Left ventricle myocardium superior (tissue), 1 donor: ENCODE results near the gene GMDS. TPM values are rescaled to one million over a fixed set of nuclear protein-coding genes. Genes with fewer than 3 reads are reported as not detected.

Experiments
- ATAC-seq: fragments of 200-7000 bp; cut with Tn5 transposase; one replicate; pipeline ENCODE4 v1.9.1; 2020; ENCODE audit warnings: mild to moderate bottlenecking, moderate library complexity
- DNase-seq: peaks from one replicate; pipeline ENCODE4 v3.0.0-alpha.2; 2020
- intact Hi-C: fragments of 100-400 bp; cut with micrococcal nuclease; formaldehyde crosslinking; loops from one replicate; pipeline ENCODE4 v1.11.0; 2022
- total RNA-seq: library from RNA; stranded (reverse); fragmentation: NEBNext Ultra II Directional; extraction: Animal tissue kit (Norgen Biotek cat#: 25700); gene quantifications from one replicate; pipeline ENCODE4 v1.2.1, GENCODE V29; 2021
- donor health status: DM: no; HTN: yes; CAD: no; lungs with severe emphysema.

GMDS gene
- total RNA-seq, 1 donor from 2014 or later: 6.4 TPM

DNA sequence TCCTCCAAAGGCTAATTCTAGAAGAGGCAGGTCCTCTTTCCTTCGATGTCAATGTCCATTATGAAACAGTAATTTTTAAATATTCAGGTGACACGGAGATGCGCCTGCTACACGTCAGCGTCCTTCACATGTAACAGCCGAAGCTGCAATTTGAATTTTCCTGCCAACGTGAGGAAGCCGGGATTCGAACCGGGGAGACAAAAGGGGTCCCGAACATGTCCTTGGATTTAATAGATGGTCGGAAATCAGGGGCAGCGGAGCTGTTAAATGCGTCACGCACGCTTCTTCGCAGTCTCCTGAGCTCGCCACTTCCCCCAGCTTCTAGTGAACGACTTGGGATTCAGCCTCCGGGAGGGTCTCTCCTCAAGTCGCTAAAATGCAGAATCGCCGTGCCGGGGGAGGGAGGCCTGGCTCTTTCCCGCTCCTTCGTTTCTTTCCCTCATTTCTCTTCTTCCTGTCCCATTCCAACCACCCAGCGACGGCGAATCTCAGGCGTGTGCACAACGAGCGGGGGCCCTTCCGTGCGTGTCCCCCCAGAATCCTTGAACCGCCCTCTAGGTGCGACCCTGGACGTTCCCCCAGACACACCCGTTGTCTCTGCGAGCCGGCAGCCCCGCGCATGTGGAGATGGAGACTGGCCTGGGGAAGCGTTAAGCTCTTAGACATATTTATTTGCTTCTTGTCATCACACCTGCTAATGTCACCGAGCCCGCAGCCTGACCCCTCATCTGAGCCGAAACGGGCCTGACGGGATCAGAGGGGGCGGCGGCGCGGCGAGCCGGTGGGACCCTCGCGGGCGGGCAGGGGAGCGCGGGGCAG, 637.0 kb downstream of the GMDS start:
- no peak for DNase-seq
- intact Hi-C loops: no loop called here
- ATAC-seq: no peak

DNA sequence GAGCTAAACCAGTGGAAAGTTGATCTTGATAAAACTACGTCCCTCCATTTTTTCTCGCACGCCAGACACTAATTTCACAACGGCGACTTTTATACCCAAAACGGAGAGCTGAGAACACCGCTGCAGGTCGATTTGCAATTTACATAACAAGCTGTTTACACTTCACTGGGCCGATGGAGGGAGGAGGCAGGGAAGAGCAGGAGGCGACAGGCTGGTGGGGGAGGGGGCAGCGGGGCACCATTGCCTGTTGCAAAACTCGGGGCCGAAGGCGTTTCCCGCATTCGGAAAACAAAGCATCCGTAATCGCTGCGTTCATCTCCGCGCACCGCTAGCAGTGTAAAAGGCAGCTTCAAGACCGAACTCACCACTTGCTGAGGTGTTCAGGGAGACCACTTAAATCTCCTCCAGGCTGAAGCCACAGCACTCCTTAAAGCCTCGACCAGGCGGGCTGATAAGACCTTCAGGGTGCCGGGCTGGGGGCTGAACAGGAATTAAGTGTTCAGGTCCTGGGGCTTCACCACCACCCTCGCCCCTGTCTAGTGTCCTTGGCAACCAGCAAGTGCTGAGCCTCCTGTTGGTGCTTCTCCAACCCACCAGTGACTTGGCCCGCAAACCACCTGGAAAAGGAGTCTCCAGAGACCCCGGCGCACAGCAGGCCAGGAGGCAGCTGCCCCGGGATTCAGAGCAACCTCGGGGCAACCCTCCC, 637.7 kb downstream of the GMDS start:
- ATAC-seq: no peak
- DNase-seq: no peak
- intact Hi-C loops: no loop called here

DNA sequence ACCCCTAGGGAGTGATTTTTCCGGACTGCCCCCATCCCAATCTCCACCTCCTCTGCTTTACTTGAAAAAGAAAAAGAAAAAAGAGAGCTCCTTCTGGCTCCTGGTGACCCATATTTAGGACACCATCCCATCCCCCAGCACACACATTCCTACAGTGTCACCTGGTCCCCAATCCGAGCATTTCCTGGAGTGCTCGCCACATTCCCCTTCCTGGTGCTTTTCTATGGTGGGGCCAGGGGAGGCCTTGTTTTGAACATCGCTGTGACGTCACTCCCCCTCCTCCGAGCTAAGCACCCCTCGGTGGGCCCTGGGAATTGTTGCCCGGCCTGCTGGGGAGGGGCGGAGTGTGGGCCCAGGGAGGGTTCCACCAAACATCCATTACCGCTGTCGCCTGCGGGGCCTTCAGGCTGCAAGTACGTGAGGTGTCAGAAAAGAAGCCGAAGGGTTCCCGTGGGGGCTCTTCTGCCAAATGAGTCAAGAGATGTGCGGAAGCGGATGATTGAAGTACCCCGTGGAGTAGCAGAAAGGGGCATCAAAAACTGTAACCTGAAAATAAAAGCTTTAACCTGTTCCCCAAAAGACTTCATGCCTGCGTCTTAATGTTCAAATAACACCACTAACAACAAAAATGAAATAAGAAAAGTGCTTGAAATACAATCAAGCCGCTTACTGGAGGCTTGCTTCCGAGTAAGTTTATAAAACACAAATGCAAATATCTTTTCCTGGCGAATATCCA, 638.5 kb downstream of the GMDS start:
- ATAC-seq (no peak), DNase-seq (no peak)
- intact Hi-C loops: no loop called here

DNA sequence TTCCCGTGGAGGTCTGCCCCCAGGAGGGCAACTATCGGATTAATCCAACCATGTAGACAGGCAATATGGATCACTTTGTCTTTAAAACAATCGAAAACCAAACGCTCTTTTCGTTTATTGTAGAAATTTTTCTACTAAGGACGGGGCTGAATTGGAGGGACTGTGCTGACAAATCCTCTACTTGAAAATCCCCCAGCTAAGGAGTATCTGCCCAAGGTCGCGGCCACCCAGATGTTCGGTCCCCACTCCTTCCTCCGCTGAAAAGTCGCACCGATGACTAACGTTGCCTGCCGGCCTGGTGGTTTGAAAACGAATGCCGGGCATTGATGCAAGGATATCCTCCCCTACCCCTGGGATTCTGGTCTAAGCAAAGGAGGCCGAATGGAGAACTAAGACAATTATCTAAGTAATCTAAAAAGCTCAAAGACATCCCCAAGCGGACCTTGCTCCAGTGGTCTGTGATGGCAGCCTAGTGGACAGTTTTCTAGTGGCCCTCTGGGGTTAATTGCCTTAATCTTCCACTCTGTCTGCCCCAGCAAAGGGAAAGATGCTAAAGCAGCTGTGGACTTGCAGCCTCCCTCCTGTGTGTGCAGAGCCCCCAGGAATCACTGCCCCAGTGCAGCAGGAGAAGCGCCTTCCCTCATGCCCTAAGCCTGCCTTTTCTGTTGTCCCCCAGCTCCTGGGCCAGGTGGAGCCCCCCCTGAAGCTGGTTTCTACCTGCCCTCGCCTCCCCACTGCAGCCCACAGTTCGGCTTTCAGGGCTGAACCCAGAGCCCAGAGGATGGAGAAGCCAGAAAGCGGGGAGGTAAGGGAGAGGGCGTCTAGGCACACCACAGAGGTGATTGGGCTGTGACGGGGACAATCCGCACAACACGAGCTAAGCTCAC, 639.3 kb downstream of the GMDS start:
- no peak for ATAC-seq
- no peak for DNase-seq
- intact Hi-C loops: no loop called here

DNA sequence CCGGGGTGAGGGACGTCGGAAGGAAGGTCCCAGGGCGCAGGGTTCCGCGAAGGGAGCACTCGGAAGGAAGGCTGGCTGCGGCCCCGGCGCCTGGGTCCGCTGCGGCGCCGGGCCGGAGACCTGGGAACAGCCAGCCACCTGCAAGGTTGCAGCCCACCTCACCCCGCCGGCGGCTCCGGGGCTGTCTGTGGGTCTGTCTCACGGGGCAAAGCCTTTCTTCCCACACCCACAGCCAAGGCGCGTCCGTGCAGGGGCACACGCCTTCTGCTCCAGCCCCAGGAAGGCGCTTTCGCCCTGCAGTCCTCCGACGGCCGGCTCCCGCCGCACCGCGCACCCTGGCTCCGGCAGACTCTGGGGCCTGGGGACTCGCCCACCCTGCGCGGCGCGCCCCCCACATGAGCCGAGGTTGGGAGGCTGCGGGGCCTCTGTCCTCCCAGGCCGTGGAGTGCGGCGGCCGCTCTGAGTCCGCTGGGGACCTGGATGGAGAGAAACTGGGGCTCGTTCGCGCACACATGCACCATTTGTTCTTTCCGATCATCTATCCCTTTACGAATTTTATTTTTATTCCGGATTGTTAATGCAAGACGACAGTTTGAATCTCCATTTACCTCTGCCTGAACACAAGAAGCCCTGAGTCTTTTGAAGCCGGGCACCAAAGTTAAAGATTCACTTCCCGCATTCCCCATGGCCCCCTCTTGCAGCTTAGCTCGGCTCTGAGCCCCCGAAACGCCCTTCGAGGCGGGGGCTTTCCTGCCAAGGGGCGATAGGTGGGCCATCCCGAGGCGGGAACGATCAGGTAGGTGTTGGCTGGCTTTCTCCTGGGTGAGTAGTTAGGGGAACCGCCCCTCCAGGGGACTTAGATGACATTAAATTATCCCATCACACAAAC, 640.2 kb downstream of the GMDS start:
- no peak for DNase-seq
- ATAC-seq: no peak
- intact Hi-C loops: no loop called here

DNA sequence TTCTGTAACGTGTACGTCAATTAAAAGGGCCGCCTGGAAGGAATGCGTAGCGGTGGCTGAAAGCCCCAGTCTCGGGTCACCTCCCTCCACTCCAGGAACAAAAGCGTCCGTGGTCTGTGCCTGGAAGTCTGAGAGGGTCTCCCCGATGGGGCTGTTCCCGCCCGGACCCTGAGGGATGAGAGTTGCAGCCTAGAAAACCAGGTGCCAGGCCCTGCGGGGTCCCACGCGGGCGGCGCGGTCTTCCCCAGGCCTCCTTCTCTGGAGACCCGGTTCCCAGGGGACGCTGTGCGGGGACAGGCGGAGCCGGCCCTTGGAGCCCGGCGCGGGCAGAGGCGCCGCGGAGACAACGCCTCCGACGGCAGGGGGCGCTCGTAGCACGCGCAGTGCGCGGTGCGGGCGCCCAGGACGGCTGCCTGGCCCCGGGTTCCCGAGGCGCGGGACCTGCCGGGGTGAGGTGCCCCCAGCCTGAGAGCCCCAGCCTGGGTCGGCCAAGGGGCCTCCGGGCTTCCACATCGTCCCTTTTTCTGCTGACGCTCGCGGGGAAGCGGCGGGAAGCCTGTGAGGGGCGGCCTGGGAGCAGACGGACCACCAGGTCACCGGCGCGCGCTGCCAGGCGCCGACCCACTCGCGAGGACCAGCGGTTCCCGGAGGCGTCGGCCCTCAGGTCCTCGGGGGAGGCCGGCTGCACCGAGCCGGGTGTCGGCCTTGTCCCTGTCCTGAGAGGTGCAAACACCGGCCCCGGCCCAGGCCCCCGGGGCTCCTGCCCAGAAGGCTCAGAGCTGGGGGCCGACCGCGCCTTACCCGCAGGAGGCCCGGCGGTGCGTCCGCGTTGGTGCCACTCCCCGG, 641.0 kb downstream of the GMDS start:
- DNase-seq: peak; percentile 85
- ATAC-seq: peak; percentile 97
- intact Hi-C loops: loop anchor here (5.0 kb wide), 1 partner anchor 593 kb away; no protein-coding TSS in a partner anchor

DNA sequence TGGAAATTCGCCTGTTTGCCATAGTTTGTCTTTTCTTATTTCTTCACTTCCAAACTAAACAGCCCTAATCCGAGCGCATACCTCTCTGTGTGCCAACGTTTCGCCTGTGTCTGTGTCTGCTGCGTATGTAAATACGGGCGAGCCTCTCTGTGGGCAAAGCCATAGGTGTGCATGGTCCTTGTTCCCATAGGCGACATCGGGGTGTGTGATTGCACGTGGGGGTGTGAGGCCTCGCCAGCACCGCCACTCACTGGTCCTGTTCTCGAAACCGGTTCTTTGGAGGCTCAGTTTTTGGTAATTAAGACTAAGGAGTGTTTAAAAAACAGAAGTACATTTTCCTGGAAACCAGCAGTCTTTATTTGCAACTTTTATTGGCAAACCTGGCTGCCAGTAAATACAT, 641.7 kb downstream of the GMDS start:
- no peak for ATAC-seq
- DNase-seq: no peak
- intact Hi-C loops: loop anchor here (5.0 kb wide), 1 partner anchor 594 kb away; no protein-coding TSS in a partner anchor

DNA sequence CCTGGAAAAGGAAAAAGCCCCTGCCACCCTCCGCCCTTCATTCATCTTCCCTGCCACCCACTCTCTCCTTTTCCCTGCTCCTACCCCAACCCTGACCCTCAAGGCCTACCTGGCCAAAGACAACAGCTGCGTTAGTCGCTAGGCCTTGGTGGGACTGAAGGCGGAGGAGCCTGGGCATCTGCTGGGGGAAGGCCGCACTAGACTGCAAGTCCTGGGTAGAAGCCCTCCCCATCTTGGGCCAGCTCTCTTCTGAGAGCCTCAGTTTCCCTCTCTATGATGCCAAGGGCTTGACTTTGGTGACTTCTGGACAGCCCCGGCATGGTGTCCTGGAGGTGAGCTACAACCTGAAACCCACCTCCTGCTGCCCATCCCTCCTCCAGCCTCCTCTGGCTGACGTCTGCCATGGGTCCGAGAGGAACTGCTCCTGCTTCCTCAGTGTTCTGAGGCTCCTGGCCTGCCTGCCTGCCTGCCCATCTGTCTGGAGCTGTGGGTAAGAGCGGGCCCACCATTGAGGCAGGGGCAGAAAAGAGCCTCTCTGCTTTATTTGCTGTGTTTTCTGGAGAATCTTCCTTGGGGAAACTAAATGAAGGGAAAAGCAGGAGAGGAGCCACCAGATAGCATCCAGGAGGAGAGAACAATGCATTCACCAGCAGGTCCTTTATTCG, 643.2 kb downstream of the GMDS start:
- no peak for DNase-seq
- intact Hi-C loops: loop anchor here (5.0 kb wide), 1 partner anchor 595 kb away; no protein-coding TSS in a partner anchor
- no peak for ATAC-seq

DNA sequence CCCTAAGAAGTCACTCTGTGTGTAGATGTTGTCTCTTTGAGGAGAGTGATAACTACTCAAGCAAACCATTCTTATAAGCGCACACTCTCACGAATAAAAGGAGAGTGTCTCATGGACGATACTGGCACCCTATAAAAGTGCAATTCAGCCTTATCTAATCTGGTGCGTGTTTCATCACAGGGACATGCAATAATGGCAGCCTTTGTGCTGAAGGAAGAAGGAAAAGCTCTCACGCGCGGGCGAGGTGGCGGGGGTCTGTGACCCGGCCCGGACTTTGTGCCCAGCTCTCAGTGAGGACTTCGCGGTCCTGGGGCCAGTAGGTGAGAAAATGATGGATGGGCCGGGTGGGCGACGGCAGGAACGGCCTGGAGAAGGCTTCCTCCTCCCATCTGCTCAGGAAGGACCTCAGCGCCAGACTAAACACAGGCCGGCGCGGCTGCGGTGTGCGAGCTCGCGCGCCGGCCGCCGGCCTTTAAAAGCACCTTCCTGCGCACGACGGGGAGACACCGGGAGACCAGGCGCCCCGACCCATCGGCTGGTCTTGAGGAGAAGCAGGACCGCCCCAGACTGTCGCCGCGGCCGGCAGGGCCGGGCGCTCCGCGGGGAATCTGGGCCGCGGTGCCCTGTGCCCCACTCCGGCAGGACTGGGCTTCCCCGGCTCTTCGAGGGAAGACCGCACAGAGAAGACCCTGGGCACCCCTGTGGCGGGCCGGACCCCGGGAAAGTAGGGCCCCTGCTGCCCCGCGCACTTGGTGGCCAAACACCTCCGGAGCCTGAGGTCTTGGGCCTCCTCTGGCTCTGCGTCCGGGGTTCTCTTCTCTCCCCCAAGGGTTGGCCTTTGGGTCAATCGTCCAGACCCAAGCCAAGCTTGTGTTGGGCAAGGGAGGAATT, 644.0 kb downstream of the GMDS start:
- ATAC-seq (no peak), DNase-seq (no peak)
- intact Hi-C loops: loop anchor here (5.0 kb wide), 1 partner anchor 596 kb away; no protein-coding TSS in a partner anchor

DNA sequence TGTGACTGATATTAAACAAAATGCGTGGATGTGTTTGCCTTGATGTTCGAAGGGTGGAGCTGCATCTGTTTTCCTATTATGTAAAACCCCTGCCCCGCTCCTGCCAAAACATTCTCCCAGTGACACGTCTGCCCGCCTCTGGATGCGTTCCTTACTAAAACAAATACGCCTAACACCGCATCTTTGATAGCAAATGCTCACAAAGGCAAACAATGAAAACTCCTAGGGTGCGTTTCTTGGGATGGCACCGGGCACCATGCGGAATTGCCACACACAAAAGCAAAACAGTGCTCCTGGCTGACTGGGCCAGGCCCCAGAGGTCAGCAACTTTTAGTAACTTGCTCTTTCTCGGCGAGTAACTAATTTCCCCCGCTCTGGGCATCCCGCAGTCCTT, 644.6 kb downstream of the GMDS start:
- intact Hi-C loops: loop anchor here (5.0 kb wide), 1 partner anchor 597 kb away; no protein-coding TSS in a partner anchor

DNA sequence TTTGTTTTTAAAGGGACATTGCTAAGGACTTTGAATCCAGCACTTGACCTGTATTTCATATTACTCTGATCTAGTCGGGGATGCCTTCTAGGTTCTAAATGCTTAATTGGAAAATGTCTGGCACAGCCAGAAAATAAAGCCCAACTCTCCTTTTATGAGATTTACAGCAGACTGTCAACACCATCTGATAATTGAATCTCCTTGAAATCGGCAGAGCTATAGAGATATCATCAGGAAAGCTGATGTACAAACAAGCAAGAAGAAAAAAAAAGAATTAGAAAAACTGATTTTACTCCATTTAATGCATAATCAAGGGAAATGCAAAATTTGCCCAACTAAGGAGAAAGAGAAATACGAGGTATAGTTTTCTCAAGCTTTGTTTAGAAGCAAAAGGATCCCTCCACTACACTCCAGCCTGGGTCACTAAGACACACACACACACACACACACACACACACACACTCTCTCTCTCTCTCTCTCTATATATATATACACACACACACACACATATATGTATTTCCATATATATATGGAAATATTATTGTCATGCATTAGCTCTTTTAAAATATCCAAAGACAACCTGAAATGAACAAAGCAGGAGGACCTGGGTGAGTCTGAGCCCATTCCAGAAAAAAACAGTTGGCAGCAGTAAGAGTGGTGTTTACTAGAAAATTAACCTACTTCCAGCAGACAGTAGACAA, 645.2 kb downstream of the GMDS start:
- intact Hi-C loops: loop anchor here (5.0 kb wide), 1 partner anchor 597 kb away; no protein-coding TSS in a partner anchor

More for the DNA sequence above, 644.6 kb downstream of the GMDS start:
- DNase-seq (no peak), ATAC-seq (no peak)

DNA sequence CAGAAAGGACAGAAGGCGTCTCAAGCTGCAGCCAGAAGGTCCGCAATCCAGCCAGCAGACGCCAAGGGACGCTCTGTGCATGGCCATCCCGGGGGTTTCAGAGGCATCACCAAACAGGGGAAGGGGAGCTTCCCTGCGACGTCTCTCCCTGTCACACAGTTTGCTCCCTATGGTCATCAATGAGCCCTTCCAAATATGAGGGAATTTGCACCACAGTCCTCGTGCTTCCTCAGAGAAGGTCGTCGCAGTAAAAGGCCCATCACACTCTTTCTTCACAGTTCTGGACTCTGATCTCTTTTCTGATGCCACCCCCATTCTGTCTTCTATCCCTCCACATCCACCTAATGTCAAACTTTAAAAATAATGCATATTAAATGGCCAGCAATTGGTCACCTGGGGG, 645.9 kb downstream of the GMDS start:
- DNase-seq: no peak
- ATAC-seq: no peak
- intact Hi-C loops: loop anchor here (5.0 to 10.0 kb wide), 2 partner anchors 753 to 1035 kb away; no protein-coding TSS in a partner anchor

More for the DNA sequence above, 645.2 kb downstream of the GMDS start:
- DNase-seq (no peak), ATAC-seq (no peak)

DNA sequence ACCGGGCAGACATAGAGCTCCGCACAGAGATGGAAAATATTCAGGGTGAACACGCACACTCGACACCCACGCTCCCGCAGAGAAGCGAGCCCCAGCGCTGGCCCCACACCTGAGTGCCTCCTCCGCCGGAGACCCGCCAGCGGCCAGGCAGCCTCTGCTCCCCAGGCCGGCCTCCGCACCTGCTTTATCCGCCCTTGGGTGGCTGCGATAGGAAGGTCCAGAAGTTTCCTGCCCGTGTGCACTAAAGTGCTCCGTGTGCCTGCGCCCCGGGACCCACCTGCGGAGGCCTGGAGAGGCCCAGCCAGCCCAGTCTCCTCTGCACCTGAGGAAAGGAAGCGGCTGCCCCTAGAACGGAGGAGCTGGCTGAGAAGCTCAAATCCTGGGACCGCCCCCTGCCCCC, 646.5 kb downstream of the GMDS start:
- intact Hi-C loops: loop anchor here (5.0 to 10.0 kb wide), 2 partner anchors 753 to 1036 kb away; no protein-coding TSS in a partner anchor
- no peak for ATAC-seq
- DNase-seq: no peak

DNA sequence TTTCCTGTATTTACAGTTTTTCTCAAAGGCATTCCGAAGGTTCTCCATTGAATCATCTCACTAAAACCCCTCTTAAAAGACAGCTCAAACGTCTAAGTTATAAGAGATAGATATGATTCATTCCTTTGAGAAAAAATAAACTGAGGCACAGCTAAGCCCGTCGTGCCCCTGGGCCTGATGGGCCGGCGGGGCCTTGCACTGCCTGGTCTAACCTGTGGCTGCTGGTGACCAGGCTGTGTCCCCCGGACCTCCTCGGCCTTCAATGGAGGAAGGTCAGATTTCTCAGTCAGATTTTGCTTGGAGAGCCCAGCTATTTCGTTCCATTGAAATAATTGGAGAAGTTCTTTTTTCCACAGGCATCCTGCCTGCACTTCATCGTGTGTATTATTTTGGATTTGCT, 647.0 kb downstream of the GMDS start:
- intact Hi-C loops: loop anchor here (5.0 to 10.0 kb wide), 2 partner anchors 754 to 1036 kb away; no protein-coding TSS in a partner anchor
- ATAC-seq: no peak
- DNase-seq: no peak
